ENCODE measurements around the gene RPS6KA4.

DNA sequence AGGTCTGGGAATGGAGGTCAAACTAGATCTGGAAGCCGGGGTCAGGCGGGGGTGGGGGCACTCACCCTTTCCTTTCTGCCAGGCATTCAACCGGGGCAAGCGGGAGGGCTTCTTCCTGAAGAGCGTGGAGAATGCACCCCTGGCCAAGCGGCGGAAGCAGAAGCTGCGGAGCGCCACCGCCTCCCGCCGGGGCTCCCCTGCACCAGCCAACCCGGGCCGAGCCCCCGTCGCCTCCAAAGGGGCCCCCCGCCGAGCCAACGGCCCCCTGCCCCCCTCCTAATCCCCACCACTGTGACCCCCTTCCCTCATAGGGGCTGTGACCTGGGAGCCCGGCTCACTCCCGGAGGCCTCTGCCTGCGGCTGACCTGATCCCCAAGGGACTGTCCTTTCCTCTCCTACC is 12.2 kb downstream of the RPS6KA4 start:
- no peak for TF ChIP-seq EZH2 (IDR thresholded peaks at IDR 0.05; ENCODE audit: borderline replicate concordance, insufficient read depth, low read length, poor library complexity, severe bottlenecking)
- TF ChIP-seq, protein P1, sequence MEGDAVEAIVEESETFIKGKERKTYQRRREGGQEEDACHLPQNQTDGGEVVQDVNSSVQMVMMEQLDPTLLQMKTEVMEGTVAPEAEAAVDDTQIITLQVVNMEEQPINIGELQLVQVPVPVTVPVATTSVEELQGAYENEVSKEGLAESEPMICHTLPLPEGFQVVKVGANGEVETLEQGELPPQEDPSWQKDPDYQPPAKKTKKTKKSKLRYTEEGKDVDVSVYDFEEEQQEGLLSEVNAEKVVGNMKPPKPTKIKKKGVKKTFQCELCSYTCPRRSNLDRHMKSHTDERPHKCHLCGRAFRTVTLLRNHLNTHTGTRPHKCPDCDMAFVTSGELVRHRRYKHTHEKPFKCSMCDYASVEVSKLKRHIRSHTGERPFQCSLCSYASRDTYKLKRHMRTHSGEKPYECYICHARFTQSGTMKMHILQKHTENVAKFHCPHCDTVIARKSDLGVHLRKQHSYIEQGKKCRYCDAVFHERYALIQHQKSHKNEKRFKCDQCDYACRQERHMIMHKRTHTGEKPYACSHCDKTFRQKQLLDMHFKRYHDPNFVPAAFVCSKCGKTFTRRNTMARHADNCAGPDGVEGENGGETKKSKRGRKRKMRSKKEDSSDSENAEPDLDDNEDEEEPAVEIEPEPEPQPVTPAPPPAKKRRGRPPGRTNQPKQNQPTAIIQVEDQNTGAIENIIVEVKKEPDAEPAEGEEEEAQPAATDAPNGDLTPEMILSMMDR (IDR thresholded peaks at IDR 0.05; ENCODE audit: poor library complexity, severe bottlenecking) = no peak
- TF ChIP-seq POLR2AphosphoS5 (IDR thresholded peaks at IDR 0.05) = no peak
- TF ChIP-seq, protein P2, sequence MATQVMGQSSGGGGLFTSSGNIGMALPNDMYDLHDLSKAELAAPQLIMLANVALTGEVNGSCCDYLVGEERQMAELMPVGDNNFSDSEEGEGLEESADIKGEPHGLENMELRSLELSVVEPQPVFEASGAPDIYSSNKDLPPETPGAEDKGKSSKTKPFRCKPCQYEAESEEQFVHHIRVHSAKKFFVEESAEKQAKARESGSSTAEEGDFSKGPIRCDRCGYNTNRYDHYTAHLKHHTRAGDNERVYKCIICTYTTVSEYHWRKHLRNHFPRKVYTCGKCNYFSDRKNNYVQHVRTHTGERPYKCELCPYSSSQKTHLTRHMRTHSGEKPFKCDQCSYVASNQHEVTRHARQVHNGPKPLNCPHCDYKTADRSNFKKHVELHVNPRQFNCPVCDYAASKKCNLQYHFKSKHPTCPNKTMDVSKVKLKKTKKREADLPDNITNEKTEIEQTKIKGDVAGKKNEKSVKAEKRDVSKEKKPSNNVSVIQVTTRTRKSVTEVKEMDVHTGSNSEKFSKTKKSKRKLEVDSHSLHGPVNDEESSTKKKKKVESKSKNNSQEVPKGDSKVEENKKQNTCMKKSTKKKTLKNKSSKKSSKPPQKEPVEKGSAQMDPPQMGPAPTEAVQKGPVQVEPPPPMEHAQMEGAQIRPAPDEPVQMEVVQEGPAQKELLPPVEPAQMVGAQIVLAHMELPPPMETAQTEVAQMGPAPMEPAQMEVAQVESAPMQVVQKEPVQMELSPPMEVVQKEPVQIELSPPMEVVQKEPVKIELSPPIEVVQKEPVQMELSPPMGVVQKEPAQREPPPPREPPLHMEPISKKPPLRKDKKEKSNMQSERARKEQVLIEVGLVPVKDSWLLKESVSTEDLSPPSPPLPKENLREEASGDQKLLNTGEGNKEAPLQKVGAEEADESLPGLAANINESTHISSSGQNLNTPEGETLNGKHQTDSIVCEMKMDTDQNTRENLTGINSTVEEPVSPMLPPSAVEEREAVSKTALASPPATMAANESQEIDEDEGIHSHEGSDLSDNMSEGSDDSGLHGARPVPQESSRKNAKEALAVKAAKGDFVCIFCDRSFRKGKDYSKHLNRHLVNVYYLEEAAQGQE (IDR thresholded peaks at IDR 0.05; ENCODE audit: borderline replicate concordance) = no peak
